22Rv1 (cell line): Measurements from ENCODE around the gene KMT5C.

Experiments used
- ZFX ChIP-seq: fragments of 450-650 bp; IDR thresholded peaks from 2 replicates; pipeline ENCODE4 v1.6.1; 2017; ENCODE audit warnings: antibody characterized with exemption, borderline replicate concordance
- TF ChIP-seq, protein P1 (sequence below): fragments of 450-650 bp; IDR thresholded peaks from 2 replicates; pipeline ENCODE4 v1.5.1; 2017; ENCODE audit warnings: mild to moderate bottlenecking

DNA sequence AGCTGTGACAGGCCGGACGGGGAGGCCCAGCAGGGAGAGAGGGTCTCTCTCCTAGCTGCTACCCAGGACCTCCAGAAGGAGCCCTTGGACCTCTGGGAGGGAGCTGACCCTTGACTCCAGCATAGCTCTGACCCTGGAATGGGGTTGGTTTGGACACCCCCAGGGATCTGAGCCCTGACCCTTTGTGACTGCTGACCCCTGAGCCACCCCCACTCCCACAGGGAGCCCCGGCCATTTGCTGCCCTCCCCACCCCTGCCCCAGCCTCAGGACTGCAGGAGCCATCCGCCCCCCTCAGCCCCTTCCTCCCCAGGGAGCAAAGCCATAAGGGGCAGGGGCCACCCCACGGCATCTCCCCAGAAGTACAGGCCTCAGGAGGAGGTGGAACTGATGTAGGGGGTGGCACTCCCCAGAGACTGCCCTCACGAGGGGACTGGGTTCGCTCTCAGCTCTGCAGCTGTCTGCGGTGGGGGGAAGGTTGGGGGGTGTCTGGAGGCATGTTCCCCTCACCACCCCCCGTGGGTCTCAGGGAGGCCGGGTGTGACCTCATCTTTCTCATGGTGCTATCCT, 7.8 kb downstream of the KMT5C start:
- TF ChIP-seq, protein P1, sequence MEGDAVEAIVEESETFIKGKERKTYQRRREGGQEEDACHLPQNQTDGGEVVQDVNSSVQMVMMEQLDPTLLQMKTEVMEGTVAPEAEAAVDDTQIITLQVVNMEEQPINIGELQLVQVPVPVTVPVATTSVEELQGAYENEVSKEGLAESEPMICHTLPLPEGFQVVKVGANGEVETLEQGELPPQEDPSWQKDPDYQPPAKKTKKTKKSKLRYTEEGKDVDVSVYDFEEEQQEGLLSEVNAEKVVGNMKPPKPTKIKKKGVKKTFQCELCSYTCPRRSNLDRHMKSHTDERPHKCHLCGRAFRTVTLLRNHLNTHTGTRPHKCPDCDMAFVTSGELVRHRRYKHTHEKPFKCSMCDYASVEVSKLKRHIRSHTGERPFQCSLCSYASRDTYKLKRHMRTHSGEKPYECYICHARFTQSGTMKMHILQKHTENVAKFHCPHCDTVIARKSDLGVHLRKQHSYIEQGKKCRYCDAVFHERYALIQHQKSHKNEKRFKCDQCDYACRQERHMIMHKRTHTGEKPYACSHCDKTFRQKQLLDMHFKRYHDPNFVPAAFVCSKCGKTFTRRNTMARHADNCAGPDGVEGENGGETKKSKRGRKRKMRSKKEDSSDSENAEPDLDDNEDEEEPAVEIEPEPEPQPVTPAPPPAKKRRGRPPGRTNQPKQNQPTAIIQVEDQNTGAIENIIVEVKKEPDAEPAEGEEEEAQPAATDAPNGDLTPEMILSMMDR: no peak
- no peak for TF ChIP-seq ZFX
